HG02642 (cell line): ENCODE results near the gene DGCR6L.
A peak's percentile ranks its signal among the peaks of the same experiment; 100 is the strongest.
"Not testable (repeated sequence)": the region's sequence is repeated elsewhere in the genome, so short reads cannot be mapped to it uniquely, and the experiment has no call there.

Experiments
- ATAC-seq: cut with Tn5 transposase; IDR thresholded peaks from one replicate; pipeline ENCODE4 v1.9.1; 2021; ENCODE audit warnings: mild to moderate bottlenecking; ENCODE audit not compliant: unreplicated experiment, poor library complexity

Gene DGCR6L

GRCh38 chr22:20319745-20320658, at the start of gene DGCR6L:
DGCR6L (minus strand) TSS chr22:20320060; CDS start chr22:20319988, 72 bp downstream.
- peak; percentile 77 for ATAC-seq

GRCh38 chr22:20368875-20369274, 49.0 kb upstream of the DGCR6L start:
- ATAC-seq: not testable (repeated sequence)

- ATAC-seq: not testable (repeated sequence)
Observed at GRCh38 chr22:20366841-20367240, 47.0 kb upstream of the DGCR6L start.

GRCh38 chr22:20364335-20365260, 44.7 kb upstream of the DGCR6L start:
- not testable (repeated sequence) for ATAC-seq

- not testable (repeated sequence) for ATAC-seq
Observed at GRCh38 chr22:20362403-20362802, 42.5 kb upstream of the DGCR6L start.

- ATAC-seq: not testable (repeated sequence)
Observed at GRCh38 chr22:20361752-20362229, 41.9 kb upstream of the DGCR6L start.

- ATAC-seq: not testable (repeated sequence)
Observed at GRCh38 chr22:20360866-20361751, 41.2 kb upstream of the DGCR6L start.

GRCh38 chr22:20360261-20360660, 40.4 kb upstream of the DGCR6L start:
- not testable (repeated sequence) for ATAC-seq

GRCh38 chr22:20358503-20359239, 38.8 kb upstream of the DGCR6L start:
- ATAC-seq: not testable (repeated sequence)

- not testable (repeated sequence) for ATAC-seq
Observed at GRCh38 chr22:20357967-20358366, 38.1 kb upstream of the DGCR6L start.

GRCh38 chr22:20356906-20357305, 37.0 kb upstream of the DGCR6L start:
- not testable (repeated sequence) for ATAC-seq

GRCh38 chr22:20355939-20356636, 36.2 kb upstream of the DGCR6L start:
- ATAC-seq: not testable (repeated sequence)

- no peak for ATAC-seq
Observed at GRCh38 chr22:20354238-20354975, 34.5 kb upstream of the DGCR6L start.

GRCh38 chr22:20352536-20352935, 32.7 kb upstream of the DGCR6L start:
- ATAC-seq: not testable (repeated sequence)

- ATAC-seq: not testable (repeated sequence)
Observed at GRCh38 chr22:20346553-20346952, 26.7 kb upstream of the DGCR6L start.

- ATAC-seq: not testable (repeated sequence)
Observed at GRCh38 chr22:20338291-20338690, 18.4 kb upstream of the DGCR6L start.

GRCh38 chr22:20337807-20338206, 17.9 kb upstream of the DGCR6L start:
- ATAC-seq: not testable (repeated sequence)

GRCh38 chr22:20336561-20336960, 16.7 kb upstream of the DGCR6L start:
- ATAC-seq: not testable (repeated sequence)
